ENCODE measurements around the gene CC2D1A. TPM values are rescaled to one million over a fixed set of nuclear protein-coding genes. Genes with fewer than 3 reads are reported as not detected.

The CC2D1A gene
- polyA plus RNA-seq, 1 of the 3 experiments (the other 2 are of a cell fraction), result 24.2 TPM

GRCh38 chr19:13908674-13909073 lies 2.7 kb downstream of the CC2D1A start:
- Histone ChIP-seq H3K9ac (no peak overlapping the region), H3K36me3 (replicated peaks in 1 of 2; ENCODE audit: control insufficient read depth in 1 of 2, insufficient read depth in 2 of 2, low read length in 1 of 2) (peaks cover 3 to 10% of the 10 kb centered on the region in 2 experiments), H3K4me3 (ENCODE audit: low read depth in 2 of 2, low read length in 1 of 2) (no peak overlapping the region), H2AFZ (ENCODE audit: low read depth) (no peak overlapping the region), H3K9me3 (no peaks in the 10 kb centered on the region), H3K27ac (ENCODE audit: low read depth in 2 of 2, low read length in 1 of 2) (no peak overlapping the region), H3K4me1 (ENCODE audit: control insufficient read depth in 1 of 2, insufficient read depth in 2 of 2, low read depth in 1 of 2, low read length in 1 of 2) (peaks cover 0 to 9% of the 10 kb centered on the region in 2 experiments; a peak in 1 of 4 replicates), H3K4me2 (no peak overlapping the region), H3K9me2 (no peaks in the 10 kb centered on the region), H3K27me3 (ENCODE audit: insufficient read depth) (no peaks in the 10 kb centered on the region), H3K79me2 (ENCODE audit: insufficient read depth) (0 out of 2 replicates have a peak, but pooled peaks cover 10% of the 10 kb centered on the region), H4K20me1 (ENCODE audit: insufficient read depth) (no peaks in the 10 kb centered on the region), H3F3A (replicated peaks; ENCODE audit: insufficient read depth) (no peaks in the 10 kb centered on the region)
- ChIA-PET POLR2A (interaction anchor here (0.6 kb wide), 1 partner anchor 76 kb away, joined by 3 read pairs; no protein-coding TSS in a partner anchor), CTCF (interaction anchor here (1.4 to 1.5 kb wide), 2 partner anchors 13 to 150 kb away, joined by 3 read pairs; no protein-coding TSS in a partner anchor)
- TF ChIP-seq GABPA (IDR thresholded peaks at IDR 0.05; ENCODE audit: low read depth) (no peak), NFIC (IDR thresholded peaks at IDR 0.05; ENCODE audit: borderline replicate concordance) (no peak), FOXM1 (IDR thresholded peaks at IDR 0.05; ENCODE audit: low read depth) (no peak), TCF12 (IDR thresholded peaks at IDR 0.05) (no peak), NRF1 (IDR thresholded peaks at IDR 0.05; ENCODE audit: low read depth, low read length) (no peak), SMC3 (IDR thresholded peaks at IDR 0.05; ENCODE audit: low read depth, low read length) (no peak), YY1 (IDR thresholded peaks at IDR 0.05; ENCODE audit: low read depth) (no peak), TAF1 (IDR thresholded peaks at IDR 0.05; ENCODE audit: borderline replicate concordance, low read depth, low read length) (no peak), USF1 (IDR thresholded peaks at IDR 0.05; ENCODE audit: borderline replicate concordance, low read depth) (no peak), RXRA (IDR thresholded peaks at IDR 0.05; ENCODE audit: borderline replicate concordance, low read depth) (no peak)
- 92% methylated on average over 8 of the region's 8 CpGs for WGBS (ENCODE audit: low lambda C conversion rate)
- DNase-seq, result no peak

GRCh38 chr19:13909430-13909829 lies 3.4 kb downstream of the CC2D1A start:
- Histone ChIP-seq H3F3A (replicated peaks; ENCODE audit: insufficient read depth) (no peaks in the 10 kb centered on the region), H3K9me3 (no peaks in the 10 kb centered on the region), H3K9me2 (no peaks in the 10 kb centered on the region), H3K27ac (ENCODE audit: low read depth in 2 of 2, low read length in 1 of 2) (no peak overlapping the region), H3K4me2 (no peak overlapping the region), H3K36me3 (replicated peaks in 1 of 2; ENCODE audit: control insufficient read depth in 1 of 2, insufficient read depth in 2 of 2, low read length in 1 of 2) (peaks cover 3 to 10% of the 10 kb centered on the region in 2 experiments), H3K4me1 (ENCODE audit: control insufficient read depth in 1 of 2, insufficient read depth in 2 of 2, low read depth in 1 of 2, low read length in 1 of 2) (peaks cover 0 to 9% of the 10 kb centered on the region in 2 experiments; a peak in 1 of 4 replicates), H3K9ac (no peak overlapping the region), H4K20me1 (ENCODE audit: insufficient read depth) (no peaks in the 10 kb centered on the region), H2AFZ (ENCODE audit: low read depth) (no peak overlapping the region), H3K79me2 (ENCODE audit: insufficient read depth) (0 out of 2 replicates have a peak, but pooled peaks cover 10% of the 10 kb centered on the region), H3K4me3 (ENCODE audit: low read depth in 2 of 2, low read length in 1 of 2) (no peak overlapping the region), H3K27me3 (ENCODE audit: insufficient read depth) (no peaks in the 10 kb centered on the region)
- TF ChIP-seq POLR2AphosphoS5 (IDR thresholded peaks at IDR 0.05; ENCODE audit: low read depth, low read length) (no peak), ZBTB33 (IDR thresholded peaks at IDR 0.05; ENCODE audit: borderline replicate concordance, low read depth) (no peak), TAF1 (IDR thresholded peaks at IDR 0.05; ENCODE audit: borderline replicate concordance, low read depth, low read length) (no peak), JUND (IDR thresholded peaks at IDR 0.05) (no peak), CTCF (IDR thresholded peaks at IDR 0.05) (no peak), PBX3 (IDR thresholded peaks at IDR 0.05) (no peak), IRF3 (IDR thresholded peaks at IDR 0.05; ENCODE audit: low read depth, low read length) (no peak)
- CTCF ChIA-PET, result interaction anchor here (1.4 to 1.5 kb wide), 2 partner anchors 13 to 150 kb away, joined by 3 read pairs; no protein-coding TSS in a partner anchor
- DNase-seq, result no peak
- POLR2A ChIA-PET, result no interaction called here
- 100% methylated on average over 2 of the region's 2 CpGs for WGBS (ENCODE audit: low lambda C conversion rate)
